ENCODE results near the gene PFKP. TPM values are rescaled to one million over a fixed set of nuclear protein-coding genes. Genes with fewer than 3 reads are reported as not detected.

PFKP gene
- polyA plus RNA-seq, 2 of the 4 experiments (the other 2 are of a cell fraction): 164 to 279 TPM

DNA sequence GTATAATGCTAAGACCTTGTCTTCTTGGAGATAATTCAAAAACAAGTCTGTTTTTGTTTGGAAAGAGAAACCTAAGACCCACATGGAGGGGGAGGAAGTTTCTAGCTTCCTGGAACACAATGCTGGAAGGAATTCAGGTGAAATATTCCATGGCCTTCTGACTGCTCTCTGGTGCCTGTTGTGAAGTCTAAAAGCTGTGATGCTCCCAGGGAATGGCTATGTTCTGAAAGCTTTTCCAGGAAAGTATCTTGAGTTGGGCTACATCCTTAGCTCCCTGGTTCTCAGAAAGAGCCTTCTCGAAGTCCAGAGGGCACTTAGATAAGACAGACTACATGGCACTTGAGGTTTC is 12.5 kb upstream of the PFKP start:
- no peak for TF ChIP-seq KDM1A (IDR thresholded peaks at IDR 0.05; ENCODE audit: low read depth)
- no peak for TF ChIP-seq RNF2 (IDR thresholded peaks at IDR 0.05; ENCODE audit: borderline replicate concordance, low read depth)
- TF ChIP-seq JUNB (IDR thresholded peaks at IDR 0.05): no peak
- no peak for TF ChIP-seq CBX2 (IDR thresholded peaks at IDR 0.05; ENCODE audit: borderline replicate concordance, low read depth)
- no peak for TF ChIP-seq CHD2 (IDR thresholded peaks at IDR 0.05; ENCODE audit: low read length, partially characterized antibody)
- no peak for TF ChIP-seq NR3C1 (IDR thresholded peaks at IDR 0.05)
- TF ChIP-seq BHLHE40 (IDR thresholded peaks at IDR 0.05; ENCODE audit: low read depth, low read length): no peak
- TF ChIP-seq NPAS2 (CRISPR knock-in tag; IDR thresholded peaks at IDR 0.05; ENCODE audit: borderline replicate concordance): no peak
- TF ChIP-seq FOSB (CRISPR knock-in tag; IDR thresholded peaks at IDR 0.05): no peak
- FAIRE-seq (no peak), ATAC-seq (no peak), DNase-seq (ENCODE audit: low read depth in 1 of 2, low spot score in 1 of 2) (no peak)
- CTCF ChIA-PET: interaction anchor here (1.0 to 3.9 kb wide), 5 partner anchors 10 to 129 kb away, joined by 3 to 46 read pairs (median 4); no protein-coding TSS in a partner anchor
- H3K4me1 ChIP-seq: peaks cover 14% of the 10 kb centered on the region
- H3K27ac ChIP-seq: peak overlapping the region in 1 of 2 experiments; percentile 33; a peak in 2 of 6 replicates
- H3K9me3 ChIP-seq: no peaks in the 10 kb centered on the region
- POLR2A ChIA-PET: no interaction called here
- H3K4me2 ChIP-seq: no peak overlapping the region
- 40% methylated on average over 1 of the region's 1 CpG for WGBS (ENCODE audit: missing lambda C conversion rate)
- H3K4me3 ChIP-seq: no peak overlapping the region

DNA sequence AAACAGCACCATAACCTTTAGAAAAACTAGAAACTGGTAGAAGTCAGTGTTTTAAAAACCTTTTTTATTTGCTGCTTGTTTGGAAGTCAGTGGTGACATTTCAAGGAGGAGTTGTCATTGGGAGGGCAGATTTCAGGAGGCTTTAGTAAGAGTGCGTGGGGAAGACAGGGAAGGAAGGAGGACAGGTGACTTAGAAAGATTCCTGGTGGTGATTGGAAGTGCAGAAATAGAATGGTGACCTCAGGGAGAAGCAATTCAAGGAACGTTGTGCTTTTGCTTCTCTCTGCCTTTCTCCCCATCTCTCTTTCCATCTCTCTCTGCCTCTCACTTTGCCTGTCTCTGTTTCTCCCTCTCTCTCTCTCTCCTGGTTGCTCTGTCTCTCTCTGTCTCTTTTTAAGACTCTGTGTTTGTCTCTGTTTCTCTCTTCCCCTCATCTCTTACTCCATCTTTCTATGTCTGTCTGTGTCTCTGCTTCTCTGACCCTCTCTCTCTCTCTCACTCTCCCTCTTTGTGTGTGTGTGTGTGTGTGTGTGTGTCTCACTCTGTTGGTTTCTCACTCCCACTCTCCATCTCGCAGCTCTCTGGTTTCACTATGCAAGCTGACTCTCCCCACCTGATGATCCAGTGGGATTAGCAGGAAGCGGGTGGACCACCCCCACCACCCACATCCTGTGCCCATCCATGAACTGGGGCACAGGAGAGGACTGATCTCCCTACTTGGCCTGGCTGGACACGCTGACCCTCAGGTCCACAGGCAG is 10.9 kb upstream of the PFKP start:
- POLR2A ChIA-PET: no interaction called here
- DNase-seq (ENCODE audit: low read depth in 1 of 2, low spot score in 1 of 2): no peak
- CTCF ChIA-PET: interaction anchor here (1.0 kb wide), 1 partner anchor 13 kb away, joined by 3 read pairs; no protein-coding TSS in a partner anchor
- Histone ChIP-seq H3K9me3 (no peaks in the 10 kb centered on the region), H3K27ac (0 out of 6 replicates have a peak overlapping the region, but pooled peaks of 1 of the 2 experiments have one; percentile 12), H3K4me2 (no peak overlapping the region), H3K4me1 (peaks cover 15% of the 10 kb centered on the region), H3K4me3 (no peak overlapping the region)
- no peak for FAIRE-seq
- ATAC-seq: no peak
- TF ChIP-seq SREBF2 (IDR thresholded peaks at IDR 0.05) (no peak), MAZ (IDR thresholded peaks at IDR 0.05; ENCODE audit: borderline replicate concordance, low read depth, low read length) (no peak), JUNB (IDR thresholded peaks at IDR 0.05) (no peak), EHF (CRISPR knock-in tag; IDR thresholded peaks at IDR 0.05) (no peak), FOXS1 (CRISPR knock-in tag; IDR thresholded peaks at IDR 0.05) (no peak), ZFP36 (IDR thresholded peaks at IDR 0.05; ENCODE audit: borderline replicate concordance, partially characterized antibody) (no peak), POLR2AphosphoS2 (conservative IDR thresholded peaks at IDR 0.05; ENCODE audit: low read length) (no peak), MYC (IDR thresholded peaks at IDR 0.05; ENCODE audit: borderline replicate concordance, low read length) (no peak), CHD2 (IDR thresholded peaks at IDR 0.05; ENCODE audit: low read length, partially characterized antibody) (no peak)
- TF ChIP-seq, protein P1, sequence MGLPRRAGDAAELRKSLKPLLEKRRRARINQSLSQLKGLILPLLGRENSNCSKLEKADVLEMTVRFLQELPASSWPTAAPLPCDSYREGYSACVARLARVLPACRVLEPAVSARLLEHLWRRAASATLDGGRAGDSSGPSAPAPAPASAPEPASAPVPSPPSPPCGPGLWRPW (IDR thresholded peaks at IDR 0.05): no peak
- TF ChIP-seq, protein P2, sequence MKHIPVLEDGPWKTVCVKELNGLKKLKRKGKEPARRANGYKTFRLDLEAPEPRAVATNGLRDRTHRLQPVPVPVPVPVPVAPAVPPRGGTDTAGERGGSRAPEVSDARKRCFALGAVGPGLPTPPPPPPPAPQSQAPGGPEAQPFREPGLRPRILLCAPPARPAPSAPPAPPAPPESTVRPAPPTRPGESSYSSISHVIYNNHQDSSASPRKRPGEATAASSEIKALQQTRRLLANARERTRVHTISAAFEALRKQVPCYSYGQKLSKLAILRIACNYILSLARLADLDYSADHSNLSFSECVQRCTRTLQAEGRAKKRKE (CRISPR knock-in tag; IDR thresholded peaks at IDR 0.05; ENCODE audit: low read depth): no peak
- 71% methylated on average over 5 of the region's 5 CpGs for WGBS (ENCODE audit: missing lambda C conversion rate)

DNA sequence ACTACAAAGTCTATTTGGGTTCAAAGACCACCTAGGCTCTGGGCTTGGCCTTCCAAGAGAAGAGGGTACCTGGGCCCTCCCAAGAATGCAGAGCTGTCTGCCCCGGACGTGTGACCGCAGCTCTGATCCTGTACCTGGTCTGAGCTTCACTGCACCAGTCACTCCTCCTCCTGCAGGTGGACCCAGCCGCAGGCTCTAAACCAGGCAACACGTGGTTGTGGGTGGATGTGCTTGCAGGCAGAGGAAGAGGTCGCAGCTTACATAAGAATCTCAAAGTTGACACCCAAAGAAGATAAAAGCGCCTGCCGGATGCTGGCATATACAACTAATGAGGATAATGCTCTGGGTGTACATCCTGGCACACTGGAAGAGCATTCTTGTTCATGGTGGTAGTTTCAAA is 9.4 kb upstream of the PFKP start:
- ChIA-PET POLR2A (no interaction called here), CTCF (interaction anchor here (1.0 kb wide), 1 partner anchor 38 kb away, joined by 4 read pairs; no protein-coding TSS in a partner anchor)
- DNase-seq (ENCODE audit: low read depth in 1 of 2, low spot score in 1 of 2) (no peak), ATAC-seq (no peak), FAIRE-seq (no peak)
- Histone ChIP-seq H3K9me3 (no peaks in the 10 kb centered on the region), H3K4me1 (peaks cover 21% of the 10 kb centered on the region), H3K4me2 (no peak overlapping the region), H3K27ac (no peak overlapping the region), H3K4me3 (no peak overlapping the region)
- TF ChIP-seq RAD21 (conservative IDR thresholded peaks at IDR 0.05 in 1 of 2, IDR thresholded peaks at IDR 0.05 in 1 of 2) (no peak), ESRRA (IDR thresholded peaks at IDR 0.05; ENCODE audit: borderline replicate concordance, low read length) (no peak), POLR2A (IDR thresholded peaks at IDR 0.05; ENCODE audit: low read length) (no peak)
- WGBS (ENCODE audit: missing lambda C conversion rate): 90% methylated on average over 8 of the region's 8 CpGs

All from A549 (cell line).